IPS-15b (cell line): Measurements from ENCODE around the gene ARMC2.

Source experiments
- H3K27me3 ChIP-seq: one replicate; pipeline ENCODE4 v1.6.1; 2013; ENCODE audit warnings: low read length; ENCODE audit not compliant: control insufficient read depth, insufficient read depth
- H3K36me3 ChIP-seq: one replicate; pipeline ENCODE4 v1.6.1; 2013; ENCODE audit warnings: low read length; ENCODE audit not compliant: control insufficient read depth, insufficient read depth
- H3K4me1 ChIP-seq: one replicate; pipeline ENCODE4 v1.6.1; 2013; ENCODE audit warnings: mild to moderate bottlenecking, low read length; ENCODE audit not compliant: control insufficient read depth, insufficient read depth
- H3K4me3 ChIP-seq: one replicate; pipeline ENCODE4 v1.5.1; 2013; ENCODE audit warnings: low read depth, low read length
- H3K9ac ChIP-seq: one replicate; pipeline ENCODE4 v1.6.1; 2013; ENCODE audit warnings: low read depth, mild to moderate bottlenecking, low read length
- H3K9me3 ChIP-seq: one replicate; pipeline ENCODE4 v1.6.1; 2013; ENCODE audit warnings: mild to moderate bottlenecking, low read length; ENCODE audit not compliant: control insufficient read depth, insufficient read depth

The ARMC2 gene

GRCh38 chr6:109019911-109020310, 171.7 kb downstream of the ARMC2 start:
- Histone ChIP-seq H3K27me3 (no peaks in the 10 kb centered on the region), H3K9me3 (no peaks in the 10 kb centered on the region), H3K4me1 (no peaks in the 10 kb centered on the region)

DNA sequence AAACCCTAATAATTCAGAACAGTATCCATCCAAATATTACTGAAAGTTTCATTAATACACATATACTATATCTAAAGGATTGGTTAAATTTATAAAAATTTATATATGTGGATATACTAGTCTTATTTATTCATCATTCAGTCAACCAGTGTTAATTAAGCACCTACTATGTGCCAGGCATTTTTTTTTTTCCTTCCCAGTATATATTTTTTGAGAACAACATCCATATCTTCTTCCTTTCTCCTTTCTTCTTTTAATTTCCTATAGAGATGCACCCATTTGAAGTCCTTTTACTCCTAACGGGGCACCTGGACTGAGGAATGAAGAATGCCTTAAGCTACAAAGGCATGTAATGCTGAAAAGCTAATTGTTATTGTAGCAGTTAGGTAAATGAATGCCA, 173.6 kb downstream of the ARMC2 start:
- Histone ChIP-seq H3K4me3 (no peak overlapping the region), H3K9me3 (no peaks in the 10 kb centered on the region), H3K4me1 (no peaks in the 10 kb centered on the region), H3K36me3 (no peaks in the 10 kb centered on the region), H3K27me3 (no peaks in the 10 kb centered on the region), H3K9ac (no peak overlapping the region)

More at GRCh38 chr6:109019911-109020310, 171.7 kb downstream of the ARMC2 start:
- Histone ChIP-seq H3K4me3 (no peak overlapping the region), H3K36me3 (no peaks in the 10 kb centered on the region), H3K9ac (no peak overlapping the region)

- Histone ChIP-seq H3K4me1 (no peaks in the 10 kb centered on the region), H3K9ac (no peak overlapping the region)
Observed at GRCh38 chr6:109023356-109023925, 175.2 kb downstream of the ARMC2 start.

More at GRCh38 chr6:109023356-109023925, 175.2 kb downstream of the ARMC2 start:
- H3K36me3 ChIP-seq: no peaks in the 10 kb centered on the region
- no peaks in the 10 kb centered on the region for H3K27me3 ChIP-seq
- no peak overlapping the region for H3K4me3 ChIP-seq
- no peaks in the 10 kb centered on the region for H3K9me3 ChIP-seq
